Measurements from ENCODE around the gene IFT43. TPM values are rescaled to one million over a fixed set of nuclear protein-coding genes. Genes with fewer than 3 reads are reported as not detected.
A peak's percentile ranks its signal among the peaks of the same experiment; 100 is the strongest.

The IFT43 gene
- polyA plus RNA-seq, 1 donor from 2014 or later = 13.2 TPM

- H3K4me3 Mint-ChIP-seq = no peak overlapping the region
- H3K27ac Mint-ChIP-seq = no peak overlapping the region
- peaks cover 5 to 17% (median 7%) of the 10 kb centered on the region in 3 donors for H3K4me1 Mint-ChIP-seq
- no peaks in the 10 kb centered on the region for H3K27me3 Mint-ChIP-seq
- H3K36me3 Mint-ChIP-seq = peaks cover 19% of the 10 kb centered on the region
- peaks cover 5 to 18% (median 6%) of the 10 kb centered on the region in 3 donors for H3K9me3 Mint-ChIP-seq
Observed at GRCh38 chr14:76015191-76015590, 29.6 kb downstream of the IFT43 start.

GRCh38 chr14:76015668-76016067 is 30.1 kb downstream of the IFT43 start:
- peak overlapping the region in 2 of 4 donors; percentile 0 to 13 for H3K4me3 Mint-ChIP-seq
- peaks cover 5 to 17% (median 7%) of the 10 kb centered on the region in 3 donors for H3K4me1 Mint-ChIP-seq
- H3K27me3 Mint-ChIP-seq = no peaks in the 10 kb centered on the region
- H3K27ac Mint-ChIP-seq = no peak overlapping the region
- peaks cover 22% of the 10 kb centered on the region for H3K36me3 Mint-ChIP-seq
- H3K9me3 Mint-ChIP-seq = peaks cover 6 to 18% (median 6%) of the 10 kb centered on the region in 3 donors

- peaks cover 26% of the 10 kb centered on the region for H3K36me3 Mint-ChIP-seq
- H3K27me3 Mint-ChIP-seq = no peaks in the 10 kb centered on the region
- H3K4me3 Mint-ChIP-seq = no peak overlapping the region
- peaks cover 7 to 13% (median 8%) of the 10 kb centered on the region in 3 donors for H3K4me1 Mint-ChIP-seq
- H3K9me3 Mint-ChIP-seq = peaks cover 6 to 18% (median 6%) of the 10 kb centered on the region in 3 donors
- H3K27ac Mint-ChIP-seq = no peak overlapping the region
Observed at GRCh38 chr14:76019676-76020075, 34.1 kb downstream of the IFT43 start.

GRCh38 chr14:76022991-76023390 is 37.4 kb downstream of the IFT43 start:
- Mint-ChIP-seq H3K27ac (no peak overlapping the region), H3K27me3 (no peaks in the 10 kb centered on the region), H3K36me3 (peaks cover 30% of the 10 kb centered on the region), H3K4me1 (peaks cover 0 to 3% (median 0%) of the 10 kb centered on the region in 3 donors), H3K4me3 (no peak overlapping the region), H3K9me3 (peaks cover 4 to 15% (median 4%) of the 10 kb centered on the region in 3 donors)

- Mint-ChIP-seq H3K4me1 (peaks cover 0 to 3% (median 0%) of the 10 kb centered on the region in 3 donors), H3K27me3 (no peaks in the 10 kb centered on the region), H3K27ac (no peak overlapping the region), H3K4me3 (no peak overlapping the region), H3K36me3 (peaks cover 32% of the 10 kb centered on the region), H3K9me3 (peaks cover 4 to 11% (median 4%) of the 10 kb centered on the region in 3 donors)
Observed at GRCh38 chr14:76023757-76024156, 38.2 kb downstream of the IFT43 start.

- H3K4me1 Mint-ChIP-seq = peaks cover 0 to 3% (median 0%) of the 10 kb centered on the region in 3 donors
- no peaks in the 10 kb centered on the region for H3K27me3 Mint-ChIP-seq
- no peak overlapping the region for H3K27ac Mint-ChIP-seq
- peaks cover 29% of the 10 kb centered on the region for H3K36me3 Mint-ChIP-seq
- H3K9me3 Mint-ChIP-seq = peaks cover 3 to 6% (median 3%) of the 10 kb centered on the region in 3 donors
- no peak overlapping the region for H3K4me3 Mint-ChIP-seq
Observed at GRCh38 chr14:76024211-76024907, 38.8 kb downstream of the IFT43 start.

GRCh38 chr14:76034566-76034965 is 49.0 kb downstream of the IFT43 start:
- no peaks in the 10 kb centered on the region for H3K4me1 Mint-ChIP-seq
- no peaks in the 10 kb centered on the region for H3K9me3 Mint-ChIP-seq
- no peak overlapping the region for H3K4me3 Mint-ChIP-seq
- no peak overlapping the region for H3K27ac Mint-ChIP-seq
- H3K36me3 Mint-ChIP-seq = peaks cover 11% of the 10 kb centered on the region
- H3K27me3 Mint-ChIP-seq = no peaks in the 10 kb centered on the region

- Mint-ChIP-seq H3K4me3 (no peak overlapping the region), H3K27ac (no peak overlapping the region), H3K4me1 (peaks cover 0 to under 1% (median 0%) of the 10 kb centered on the region in 3 donors), H3K27me3 (no peaks in the 10 kb centered on the region), H3K9me3 (no peaks in the 10 kb centered on the region), H3K36me3 (peaks cover 11% of the 10 kb centered on the region)
Observed at GRCh38 chr14:76040704-76041103, 55.1 kb downstream of the IFT43 start.

GRCh38 chr14:76045773-76046172 is 60.2 kb downstream of the IFT43 start:
- Mint-ChIP-seq H3K9me3 (no peaks in the 10 kb centered on the region), H3K36me3 (peaks cover 5% of the 10 kb centered on the region), H3K27me3 (no peaks in the 10 kb centered on the region), H3K27ac (no peak overlapping the region), H3K4me3 (no peak overlapping the region), H3K4me1 (peaks cover 4% of the 10 kb centered on the region in 3 donors)

- Mint-ChIP-seq H3K4me1 (peaks cover 4 to 5% (median 4%) of the 10 kb centered on the region in 3 donors), H3K27ac (no peak overlapping the region), H3K27me3 (no peaks in the 10 kb centered on the region)
Observed at GRCh38 chr14:76050250-76050649, 64.7 kb downstream of the IFT43 start.

GRCh38 chr14:76050797-76051392 is 65.3 kb downstream of the IFT43 start:
- H3K9me3 Mint-ChIP-seq = no peaks in the 10 kb centered on the region
- H3K4me1 Mint-ChIP-seq = peaks cover 2 to 6% (median 3%) of the 10 kb centered on the region in 3 donors
- no peaks in the 10 kb centered on the region for H3K27me3 Mint-ChIP-seq
- no peak overlapping the region for H3K27ac Mint-ChIP-seq
- peaks cover 2% of the 10 kb centered on the region for H3K36me3 Mint-ChIP-seq
- no peak overlapping the region for H3K4me3 Mint-ChIP-seq

More at GRCh38 chr14:76050250-76050649, 64.7 kb downstream of the IFT43 start:
- peaks cover 2% of the 10 kb centered on the region for H3K36me3 Mint-ChIP-seq
- H3K9me3 Mint-ChIP-seq = no peaks in the 10 kb centered on the region
- no peak overlapping the region for H3K4me3 Mint-ChIP-seq

- H3K4me3 Mint-ChIP-seq = peak overlapping the region in 1 of 4 donors; percentile 35
- H3K27ac Mint-ChIP-seq = no peak overlapping the region
- peaks cover 0 to 2% (median 0%) of the 10 kb centered on the region in 3 donors for H3K4me1 Mint-ChIP-seq
- no peaks in the 10 kb centered on the region for H3K27me3 Mint-ChIP-seq
- H3K9me3 Mint-ChIP-seq = no peaks in the 10 kb centered on the region
- H3K36me3 Mint-ChIP-seq = peaks cover 2% of the 10 kb centered on the region
Observed at GRCh38 chr14:76051717-76052465, 66.3 kb downstream of the IFT43 start.

GRCh38 chr14:76053572-76054355 is 68.2 kb downstream of the IFT43 start:
- Mint-ChIP-seq H3K9me3 (no peaks in the 10 kb centered on the region), H3K27me3 (no peaks in the 10 kb centered on the region), H3K4me1 (peaks cover 0 to 2% (median 0%) of the 10 kb centered on the region in 3 donors), H3K27ac (no peak overlapping the region), H3K36me3 (peaks cover 6% of the 10 kb centered on the region), H3K4me3 (no peak overlapping the region)

GRCh38 chr14:76055330-76055729 is 69.8 kb downstream of the IFT43 start:
- Mint-ChIP-seq H3K9me3 (no peaks in the 10 kb centered on the region), H3K27me3 (no peaks in the 10 kb centered on the region), H3K4me3 (no peak overlapping the region), H3K27ac (no peak overlapping the region), H3K36me3 (peaks cover 12% of the 10 kb centered on the region), H3K4me1 (peaks cover 0 to 2% (median 0%) of the 10 kb centered on the region in 3 donors)

All from IgD-negative memory B cell (primary cell).